Activated CD4-positive, alpha-beta T cell treated with anti-CD3 and anti-CD28 coated beads for 4 hours (primary cell): ENCODE results near the gene HECTD1.
A peak's percentile ranks its signal among the peaks of the same experiment; 100 is the strongest.
"Not testable (repeated sequence)": the region's sequence is repeated elsewhere in the genome, so short reads cannot be mapped to it uniquely, and the experiment has no call there.

Source experiments
- DNase-seq, 2 donors: peaks; one replicate each; pipeline ENCODE4 v3.0.0-alpha.2; 2020

HECTD1 gene

GRCh38 chr14:31207755-31208545 lies at the start of gene HECTD1:
TSS of gene HECTD1 (minus strand) at chr14:31207793. CDS start at chr14:31205936, 1,857 bp downstream.
- peak; percentile 88 to 90 for DNase-seq

- DNase-seq = no peak
Measured at GRCh38 chr14:31257244-31257553, 49.6 kb upstream of the HECTD1 start.

- DNase-seq = no peak
Measured at GRCh38 chr14:31256534-31257243, 49.1 kb upstream of the HECTD1 start.

GRCh38 chr14:31255918-31256317 lies 48.3 kb upstream of the HECTD1 start:
- DNase-seq = not testable (repeated sequence)

GRCh38 chr14:31255286-31255685 lies 47.7 kb upstream of the HECTD1 start:
- no peak for DNase-seq

GRCh38 chr14:31253746-31254471 lies 46.3 kb upstream of the HECTD1 start:
- DNase-seq = no peak

- no peak for DNase-seq
Measured at GRCh38 chr14:31252865-31253264, 45.3 kb upstream of the HECTD1 start.

GRCh38 chr14:31251028-31251958 lies 43.7 kb upstream of the HECTD1 start:
- no peak for DNase-seq

- DNase-seq = no peak
Measured at GRCh38 chr14:31244626-31245025, 37.0 kb upstream of the HECTD1 start.

- peak in 1 of 2 donors; percentile 5 for DNase-seq
Measured at GRCh38 chr14:31243860-31244259, 36.3 kb upstream of the HECTD1 start.

- not testable (repeated sequence) for DNase-seq
Measured at GRCh38 chr14:31242161-31242940, 34.8 kb upstream of the HECTD1 start.

- no peak for DNase-seq
Measured at GRCh38 chr14:31241450-31242114, 34.0 kb upstream of the HECTD1 start.

- DNase-seq = no peak
Measured at GRCh38 chr14:31239741-31240140, 32.1 kb upstream of the HECTD1 start.

GRCh38 chr14:31235462-31235861 lies 27.9 kb upstream of the HECTD1 start:
- DNase-seq = no peak

GRCh38 chr14:31232081-31232480 lies 24.5 kb upstream of the HECTD1 start:
- DNase-seq = no peak

- DNase-seq = not testable (repeated sequence)
Measured at GRCh38 chr14:31231272-31231671, 23.7 kb upstream of the HECTD1 start.

GRCh38 chr14:31230573-31230958 lies 23.0 kb upstream of the HECTD1 start:
- no peak for DNase-seq

- DNase-seq = no peak
Measured at GRCh38 chr14:31229638-31230572, 22.3 kb upstream of the HECTD1 start.

GRCh38 chr14:31229009-31229408 lies 21.4 kb upstream of the HECTD1 start:
- no peak for DNase-seq

- no peak for DNase-seq
Measured at GRCh38 chr14:31228533-31228932, 20.9 kb upstream of the HECTD1 start.
